HepG2 (cell line): ENCODE measurements around the gene PEX11A. TPM values are rescaled to one million over a fixed set of nuclear protein-coding genes. Genes with fewer than 3 reads are reported as not detected.
A peak's percentile ranks its signal among the peaks of the same experiment; 100 is the strongest.

ENCODE experiments used
- ETS1 ChIP-seq: sonication (generic); formaldehyde crosslinking; IDR thresholded peaks from 2 replicates; pipeline ENCODE4 v1.4.0; 2020; ENCODE audit warnings: missing genetic modification reagents
- HMGXB3 ChIP-seq: sonication (generic); formaldehyde crosslinking; IDR thresholded peaks from 2 replicates; pipeline ENCODE4 v1.4.0; 2020; ENCODE audit warnings: missing genetic modification reagents, borderline replicate concordance
- HOXA5 ChIP-seq: sonication (generic); formaldehyde crosslinking; IDR thresholded peaks from 2 replicates; pipeline ENCODE4 v1.4.0; 2020; ENCODE audit warnings: missing genetic modification reagents
- MED13 ChIP-seq: sonication (generic); formaldehyde crosslinking; IDR thresholded peaks from 2 replicates; pipeline ENCODE4 v1.5.0; 2020; ENCODE audit warnings: missing genetic modification reagents
- MLLT10 ChIP-seq: sonication (generic); formaldehyde crosslinking; IDR thresholded peaks from 2 replicates; pipeline ENCODE4 v1.4.0; 2020; ENCODE audit warnings: missing genetic modification reagents
- NPAS2 ChIP-seq: sonication (generic); formaldehyde crosslinking; IDR thresholded peaks from 2 replicates; pipeline ENCODE4 v1.8.0; 2022; ENCODE audit warnings: mild to moderate bottlenecking, missing genetic modification reagents, borderline replicate concordance
- NR2F1 ChIP-seq, 2 experiments: fragments of 450-650 bp in 1 of 2; formaldehyde crosslinking in 1 of 2; IDR thresholded peaks; 2 replicates each; pipeline versions ENCODE4 v1.5.0 to v1.6.1; 2016 to 2020; ENCODE audit warnings: mild to moderate bottlenecking in 1 of 2, missing compliant biosample characterization in 1 of 2, missing genetic modification reagents in 1 of 2, moderate library complexity in 1 of 2
- RBAK ChIP-seq: sonication (generic); formaldehyde crosslinking; IDR thresholded peaks from 2 replicates; pipeline ENCODE4 v1.5.1; 2020; ENCODE audit warnings: mild to moderate bottlenecking, missing genetic modification reagents
- ZBTB49 ChIP-seq: sonication (generic); formaldehyde crosslinking; IDR thresholded peaks from 2 replicates; pipeline ENCODE4 v1.4.0; 2020; ENCODE audit warnings: missing genetic modification reagents, borderline replicate concordance
- ZNF629 ChIP-seq: sonication (generic); formaldehyde crosslinking; conservative IDR thresholded peaks from 2 replicates; pipeline ENCODE4 v1.5.0; 2020; ENCODE audit warnings: missing genetic modification reagents
- ZNF646 ChIP-seq: sonication (generic); formaldehyde crosslinking; IDR thresholded peaks from 2 replicates; pipeline ENCODE4 v1.9.0; 2021; ENCODE audit warnings: mild to moderate bottlenecking, missing genetic modification reagents
- ZNF773 ChIP-seq: sonication (generic); formaldehyde crosslinking; IDR thresholded peaks from 2 replicates; pipeline ENCODE4 v1.4.0; 2020; ENCODE audit warnings: missing genetic modification reagents, borderline replicate concordance
- ZNF782 ChIP-seq: sonication (generic); formaldehyde crosslinking; IDR thresholded peaks from 2 replicates; pipeline ENCODE4 v1.4.0; 2020; ENCODE audit warnings: missing genetic modification reagents, mild to moderate bottlenecking, borderline replicate concordance
- polyA plus RNA-seq, 8 experiments: library from polyadenylated mRNA; depleted of rRNA in 3 of 8; stranded (reverse) in 7 of 8; unstranded in 1 of 8; fragments of >200 nt; fragmentation: Illumina TruSeq in 4 of 8; extraction: Trizol in 4 of 8; gene quantifications; 2 replicates each; pipeline versions ENCODE4 v1.2.1 to v1.2.3, GENCODE V29; 2011 to 2016; ENCODE audit warnings: low read depth in 4 of 8, missing spikeins in 1 of 8, mixed read lengths in 1 of 8; ENCODE audit not compliant: insufficient read depth in 1 of 8
- total RNA-seq, 5 experiments: library from RNA; depleted of rRNA; stranded (reverse); fragments of >200 nt; fragmentation: Illumina TruSeq; extraction: Trizol; gene quantifications; 2 replicates each; pipeline ENCODE4 v1.2.3, GENCODE V29; 2016; ENCODE audit warnings: low read depth in 1 of 5

The PEX11A gene
- total and polyA plus RNA-seq, 2 of the 13 experiments (the other 11 are each of a cell fraction or from before 2014, with no cell fraction given) = 9.9 to 15.1 TPM

GRCh38 chr15:89680282-89680873, 10.2 kb downstream of the PEX11A start (continued):
- TF ChIP-seq RBAK (no peak), ETS1 (CRISPR knock-in tag) (no peak), NPAS2 (CRISPR knock-in tag) (no peak), HMGXB3 (no peak), ZNF629 (CRISPR knock-in tag) (no peak), NR2F1 (CRISPR knock-in tag; IDR thresholded peaks at IDR 0.05) (peak; percentile 29 to 32; a peak in 1 of 4 replicates), ZNF782 (no peak), ZBTB49 (no peak), ZNF773 (CRISPR knock-in tag) (no peak), MLLT10 (no peak), MED13 (CRISPR knock-in tag) (no peak), ZNF646 (CRISPR knock-in tag) (no peak), HOXA5 (no peak)
